ENCODE results near the gene SSR4. TPM values are rescaled to one million over a fixed set of nuclear protein-coding genes. Genes with fewer than 3 reads are reported as not detected.

Gene SSR4
- total and polyA plus RNA-seq, 2 of the 8 experiments (the other 6 are each of a cell fraction or from before 2014, with no cell fraction given): 168 to 642 TPM

GRCh38 chrX:153828723-153829548 is 34.5 kb downstream of the SSR4 start (continued):
- TF ChIP-seq ASH2L (IDR thresholded peaks at IDR 0.05; ENCODE audit: low read length): peak; percentile 5
- TF ChIP-seq YY1 (IDR thresholded peaks at IDR 0.05; ENCODE audit: low read depth, low read length): no peak
- TF ChIP-seq SP2 (IDR thresholded peaks at IDR 0.05; ENCODE audit: low read length): no peak
- TF ChIP-seq E2F6 (IDR thresholded peaks at IDR 0.05): no peak
- TF ChIP-seq POLR2AphosphoS5 (IDR thresholded peaks at IDR 0.05; ENCODE audit: low read depth, low read length): no peak
- no peak for TF ChIP-seq SIX5 (IDR thresholded peaks at IDR 0.05; ENCODE audit: low read depth, low read length)
- no peak for TF ChIP-seq SP4 (IDR thresholded peaks at IDR 0.05; ENCODE audit: low read length)
- no peak for TF ChIP-seq RFX5 (IDR thresholded peaks at IDR 0.05; ENCODE audit: borderline replicate concordance, low read depth, low read length)
- no peak for TF ChIP-seq BRCA1 (IDR thresholded peaks at IDR 0.05; ENCODE audit: low read depth, low read length)
- 0 out of 4 replicates have a peak, but pooled peaks of 1 of the 2 experiments have one; percentile 12 for TF ChIP-seq SIN3A (conservative IDR thresholded peaks at IDR 0.05 in 1 of 2, IDR thresholded peaks at IDR 0.05 in 1 of 2; ENCODE audit: low read depth in 1 of 2, low read length in 2 of 2)

All from H1 (cell line).